Measurements from ENCODE around the gene FGFR3.

DNA sequence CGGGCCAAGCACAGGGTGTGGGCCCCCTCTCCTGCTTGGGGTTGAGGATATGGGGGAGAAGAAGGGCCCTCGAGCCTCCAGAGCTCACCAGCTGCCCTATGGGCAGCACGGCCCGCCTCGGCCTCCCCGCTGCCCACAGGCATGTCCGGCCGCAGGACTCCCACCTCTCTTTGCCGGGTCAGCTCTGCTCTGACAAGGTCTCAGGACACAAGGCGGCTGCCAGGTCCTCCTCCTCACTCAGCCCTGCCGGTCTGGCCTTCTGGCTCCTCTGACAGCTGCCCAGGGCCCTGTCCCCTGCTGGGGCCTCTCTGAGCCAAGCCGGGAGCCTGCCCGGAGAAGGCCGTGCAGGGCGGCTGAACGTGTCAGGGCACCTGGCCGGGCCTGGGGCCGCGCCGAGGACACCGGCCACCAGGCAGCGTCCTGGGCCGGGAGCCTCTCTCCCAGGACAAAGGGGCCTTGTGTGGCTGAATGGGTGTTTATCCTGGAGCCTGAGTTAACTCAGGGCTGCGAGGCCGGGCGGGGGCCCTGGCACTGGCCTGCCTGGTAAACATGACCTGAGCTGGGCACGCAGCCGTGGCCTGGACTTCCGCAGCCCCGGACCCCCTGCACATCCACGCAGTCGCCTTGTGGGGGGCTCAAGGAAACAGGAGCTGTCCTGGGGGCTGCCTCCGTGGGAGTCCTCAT lies 46.0 kb upstream of the FGFR3 start:
- TF ChIP-seq, protein P1, sequence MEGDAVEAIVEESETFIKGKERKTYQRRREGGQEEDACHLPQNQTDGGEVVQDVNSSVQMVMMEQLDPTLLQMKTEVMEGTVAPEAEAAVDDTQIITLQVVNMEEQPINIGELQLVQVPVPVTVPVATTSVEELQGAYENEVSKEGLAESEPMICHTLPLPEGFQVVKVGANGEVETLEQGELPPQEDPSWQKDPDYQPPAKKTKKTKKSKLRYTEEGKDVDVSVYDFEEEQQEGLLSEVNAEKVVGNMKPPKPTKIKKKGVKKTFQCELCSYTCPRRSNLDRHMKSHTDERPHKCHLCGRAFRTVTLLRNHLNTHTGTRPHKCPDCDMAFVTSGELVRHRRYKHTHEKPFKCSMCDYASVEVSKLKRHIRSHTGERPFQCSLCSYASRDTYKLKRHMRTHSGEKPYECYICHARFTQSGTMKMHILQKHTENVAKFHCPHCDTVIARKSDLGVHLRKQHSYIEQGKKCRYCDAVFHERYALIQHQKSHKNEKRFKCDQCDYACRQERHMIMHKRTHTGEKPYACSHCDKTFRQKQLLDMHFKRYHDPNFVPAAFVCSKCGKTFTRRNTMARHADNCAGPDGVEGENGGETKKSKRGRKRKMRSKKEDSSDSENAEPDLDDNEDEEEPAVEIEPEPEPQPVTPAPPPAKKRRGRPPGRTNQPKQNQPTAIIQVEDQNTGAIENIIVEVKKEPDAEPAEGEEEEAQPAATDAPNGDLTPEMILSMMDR (IDR thresholded peaks at IDR 0.05; ENCODE audit: low read depth, low read length) = no peak
- TF ChIP-seq MAX (IDR thresholded peaks at IDR 0.05; ENCODE audit: low read depth, low read length) (no peak), MYC (IDR thresholded peaks at IDR 0.05; ENCODE audit: low read depth, low read length) (no peak)

Data from NB4 (cell line).